ENCODE measurements around the gene VAC14. TPM values are rescaled to one million over a fixed set of nuclear protein-coding genes. Genes with fewer than 3 reads are reported as not detected.

Gene VAC14
- total RNA-seq, 4 donors from 2014 or later: 20.1 to 47.8 (median 39.0) TPM

DNA sequence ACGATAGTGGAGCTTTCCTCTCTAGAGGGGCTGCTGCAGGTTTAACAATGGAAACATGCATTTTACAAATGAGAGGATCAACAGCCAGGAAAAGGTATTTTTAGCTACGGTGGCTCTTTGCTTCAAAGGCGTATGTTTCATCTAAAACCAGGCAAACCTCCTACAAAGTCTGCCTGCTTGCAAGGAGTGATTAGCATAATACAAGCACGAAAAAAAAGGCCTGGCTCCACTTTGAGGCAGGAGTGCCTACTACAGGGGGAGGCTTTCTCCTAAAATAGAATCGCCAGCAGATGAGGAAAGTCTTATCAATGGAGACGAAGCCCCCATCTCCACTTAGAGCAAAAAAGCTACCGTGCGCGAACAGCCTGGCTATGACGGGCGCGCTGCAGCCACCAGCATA is 88.0 kb downstream of the VAC14 start:
- intact Hi-C loops (cut with DNase I; ENCODE audit: low total_unique reads): no loop called here
- no peak for DNase-seq (ENCODE audit: low spot score in 2 of 2)
- H3K4me3 ChIP-seq (ENCODE audit: low read depth, poor library complexity, severe bottlenecking): no peak overlapping the region
- no peak for TF ChIP-seq POLR2A (IDR thresholded peaks at IDR 0.05)
- TF ChIP-seq CTCF (IDR thresholded peaks at IDR 0.05): no peak
- 87 to 88% methylated on average over 12 of the region's 12 CpGs for WGBS, 2 donors

- intact Hi-C loops (cut with DNase I; ENCODE audit: low total_unique reads): no loop called here
- no peak for DNase-seq (ENCODE audit: low spot score in 2 of 2)
- TF ChIP-seq POLR2A (IDR thresholded peaks at IDR 0.05): no peak
- no peak for TF ChIP-seq CTCF (IDR thresholded peaks at IDR 0.05)
- WGBS, 2 donors: 92 to 97% methylated on average over 11 of the region's 11 CpGs
- no peak overlapping the region for H3K4me3 ChIP-seq (ENCODE audit: low read depth, poor library complexity, severe bottlenecking)
These were observed 88.6 kb downstream of the VAC14 start for GRCh38 chr16:70712359-70712758.

- WGBS, 2 donors: 91 to 92% methylated on average over 10 to 14 of the region's 14 CpGs
- intact Hi-C loops (cut with DNase I; ENCODE audit: low total_unique reads): no loop called here
- TF ChIP-seq POLR2A (IDR thresholded peaks at IDR 0.05) (no peak), CTCF (IDR thresholded peaks at IDR 0.05) (no peak)
- DNase-seq (ENCODE audit: low spot score in 2 of 2): no peak
- no peak overlapping the region for H3K4me3 ChIP-seq (ENCODE audit: low read depth, poor library complexity, severe bottlenecking)
These were observed 89.5 kb downstream of the VAC14 start for GRCh38 chr16:70711211-70712031.

- TF ChIP-seq POLR2A (IDR thresholded peaks at IDR 0.05) (no peak), CTCF (IDR thresholded peaks at IDR 0.05) (no peak)
- no peak overlapping the region for H3K4me3 ChIP-seq (ENCODE audit: low read depth, poor library complexity, severe bottlenecking)
- intact Hi-C loops (cut with DNase I; ENCODE audit: low total_unique reads): no loop called here
- DNase-seq (ENCODE audit: low spot score in 2 of 2): no peak
- 89 to 91% methylated on average over 28 to 31 of the region's 31 CpGs for WGBS, 2 donors
These were observed 90.3 kb downstream of the VAC14 start for GRCh38 chr16:70710422-70711210.

DNA sequence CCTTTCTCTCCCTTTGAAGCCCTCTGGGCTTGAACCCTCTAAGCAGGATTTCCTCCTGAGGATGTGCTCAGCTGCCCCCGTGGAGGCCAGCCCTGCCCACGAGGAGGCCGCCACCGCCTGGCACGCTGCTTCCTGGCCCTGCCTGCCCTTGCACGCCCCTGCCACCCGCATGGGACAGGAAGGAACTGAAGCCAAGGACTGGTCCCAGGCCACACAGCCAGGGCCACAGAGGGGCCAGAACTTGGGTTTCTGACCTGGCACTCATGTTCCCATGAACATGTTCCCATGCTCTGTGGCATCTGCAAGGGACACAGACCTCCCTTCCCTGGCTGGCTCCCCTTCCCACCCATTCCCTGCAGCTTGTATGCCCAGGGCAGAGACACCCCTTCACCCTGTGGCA is 91.0 kb downstream of the VAC14 start:
- H3K4me3 ChIP-seq (ENCODE audit: low read depth, poor library complexity, severe bottlenecking): no peak overlapping the region
- TF ChIP-seq POLR2A (IDR thresholded peaks at IDR 0.05) (no peak), CTCF (IDR thresholded peaks at IDR 0.05) (no peak)
- DNase-seq (ENCODE audit: low spot score in 2 of 2): no peak
- 54 to 63% methylated on average over 7 of the region's 7 CpGs for WGBS, 2 donors
- intact Hi-C loops (cut with DNase I; ENCODE audit: low total_unique reads): no loop called here

Data from lower leg skin (tissue), 4 donors.